SK-N-SH (cell line): Measurements from ENCODE around the gene TMEM240. TPM values are rescaled to one million over a fixed set of nuclear protein-coding genes. Genes with fewer than 3 reads are reported as not detected.

Experiments
- CTCF ChIA-PET: fragments of 300-600, 350-600 bp; formaldehyde crosslinking; extraction: SDS; loops from one replicate; lab custom pipeline; 2021; lab: Yijun Ruan, JAX
- POLR2A ChIA-PET: fragments of 350-600 bp; sonication (Branson Sonifier 250); formaldehyde crosslinking; extraction: SDS; loops from one replicate; lab custom pipeline; 2020; ENCODE audit warnings: antibody characterized with exemption, inconsistent platforms; lab: Yijun Ruan, JAX
- DNase-seq: peaks from one replicate; pipeline ENCODE4 v3.0.0; 2012
- H2AFZ ChIP-seq: fragments of 200-600 bp; sonication (generic); 2 replicates; pipeline ENCODE4 v1.8.1; 2016; ENCODE audit warnings: antibody characterized with exemption, mild to moderate bottlenecking, low read depth
- H3F3A ChIP-seq: fragments of 200-600 bp; sonication (generic); replicated peaks from 2 replicates; pipeline ENCODE3; 2016; ENCODE audit warnings: antibody characterized with exemption, mild to moderate bottlenecking; ENCODE audit not compliant: insufficient read depth
- H3K27ac ChIP-seq, 2 experiments: fragments of 200-500 bp in 1 of 2; fragments of 200-600 bp in 1 of 2; sonication (Bioruptor generic) in 1 of 2; sonication (generic), shearing (Covaris generic) in 1 of 2; 2 replicates each; pipeline versions ENCODE4 v1.5.1 to v1.6.1; 2014 to 2016; ENCODE audit warnings: low read depth in 2 of 2, inconsistent platforms in 1 of 2, low read length in 1 of 2, mild to moderate bottlenecking in 1 of 2, mixed read lengths in 1 of 2
- H3K27me3 ChIP-seq: fragments of 200-600 bp; sonication (generic), shearing (Covaris generic); 2 replicates; pipeline ENCODE4 v1.6.1; 2016; ENCODE audit warnings: mixed run types; ENCODE audit not compliant: insufficient read depth
- H3K36me3 ChIP-seq, 2 experiments: fragments of 200-500 bp in 1 of 2; fragments of 200-600 bp in 1 of 2; sonication (Bioruptor generic) in 1 of 2; sonication (generic) in 1 of 2; replicated peaks in 1 of 2; 2 replicates each; pipeline versions ENCODE3 to v1.5.1; 2014 to 2016; ENCODE audit warnings: low read length in 1 of 2, mild to moderate bottlenecking in 1 of 2; ENCODE audit not compliant: insufficient read depth in 2 of 2, control insufficient read depth in 1 of 2
- H3K4me1 ChIP-seq, 2 experiments: fragments of 200-500 bp in 1 of 2; fragments of 200-600 bp in 1 of 2; sonication (Bioruptor generic) in 1 of 2; sonication (generic), shearing (Covaris generic) in 1 of 2; 2 replicates each; pipeline versions ENCODE4 v1.5.1 to v1.6.1; 2014 to 2016; ENCODE audit warnings: low read depth in 1 of 2, low read length in 1 of 2, mixed run types in 1 of 2; ENCODE audit not compliant: insufficient read depth in 2 of 2, control insufficient read depth in 1 of 2
- H3K4me2 ChIP-seq: fragments of 200-600 bp; sonication (generic), shearing (Covaris generic); 2 replicates; pipeline ENCODE4 v1.6.1; 2017; ENCODE audit warnings: mixed run types
- H3K4me3 ChIP-seq, 2 experiments: fragments of 200-500 bp in 1 of 2; fragments of 200-600 bp in 1 of 2; sonication (Bioruptor generic) in 1 of 2; sonication (generic), shearing (Covaris generic) in 1 of 2; 2 replicates each; pipeline versions ENCODE4 v1.5.1 to v1.8.1; 2014 to 2016; ENCODE audit warnings: low read depth in 2 of 2, inconsistent platforms in 1 of 2, low read length in 1 of 2, mild to moderate bottlenecking in 1 of 2, mixed read lengths in 1 of 2, moderate library complexity in 1 of 2
- H3K79me2 ChIP-seq: fragments of 200-600 bp; sonication (generic); 2 replicates; pipeline ENCODE4 v1.8.1; 2017; ENCODE audit warnings: mild to moderate bottlenecking; ENCODE audit not compliant: insufficient read depth
- H3K9ac ChIP-seq: fragments of 200-600 bp; sonication (generic); 2 replicates; pipeline ENCODE4 v1.6.1; 2017; ENCODE audit warnings: mixed run types
- H3K9me2 ChIP-seq: fragments of 200-600 bp; sonication (generic); 2 replicates; pipeline ENCODE4 v1.6.1; 2017; ENCODE audit warnings: mixed run types
- H3K9me3 ChIP-seq: fragments of 200-600 bp; sonication (generic); 2 replicates; pipeline ENCODE4 v1.6.1; 2017; ENCODE audit warnings: mixed run types, mild to moderate bottlenecking, moderate library complexity
- H4K20me1 ChIP-seq: fragments of 200-600 bp; sonication (generic); 2 replicates; pipeline ENCODE4 v1.6.1; 2017; ENCODE audit warnings: mild to moderate bottlenecking, mixed run types; ENCODE audit not compliant: insufficient read depth
- ELF1 ChIP-seq: IDR thresholded peaks from 2 replicates; pipeline ENCODE4 v1.4.0; 2012
- EP300 ChIP-seq, 2 experiments: IDR thresholded peaks; 2 replicates each; pipeline versions ENCODE4 v1.4.0 to v1.6.1; 2012; ENCODE audit warnings: borderline replicate concordance in 1 of 2, low read depth in 1 of 2, low read length in 1 of 2
- FOSL2 ChIP-seq: IDR thresholded peaks from 2 replicates; pipeline ENCODE4 v1.4.0; 2012; ENCODE audit warnings: low read depth, mild to moderate bottlenecking, moderate library complexity, borderline replicate concordance
- FOXM1 ChIP-seq: IDR thresholded peaks from 2 replicates; pipeline ENCODE4 v1.4.0; 2012; ENCODE audit warnings: low read depth, mild to moderate bottlenecking
- GATA2 ChIP-seq: sonication (generic); formaldehyde crosslinking; IDR thresholded peaks from 2 replicates; pipeline ENCODE4 v1.5.0; 2020; ENCODE audit warnings: mild to moderate bottlenecking, missing genetic modification reagents
- MEF2A ChIP-seq: IDR thresholded peaks from 2 replicates; pipeline ENCODE4 v1.4.0; 2012; ENCODE audit warnings: low read depth, borderline replicate concordance
- MXI1 ChIP-seq: IDR thresholded peaks from 2 replicates; pipeline ENCODE4 v1.6.1; 2012; ENCODE audit warnings: mild to moderate bottlenecking, low read depth, low read length, improper control_type of control experiment
- RAD21 ChIP-seq: IDR thresholded peaks from 2 replicates; pipeline ENCODE4 v1.6.1; 2012; ENCODE audit warnings: mild to moderate bottlenecking, low read length
- RXRA ChIP-seq: IDR thresholded peaks from 2 replicates; pipeline ENCODE4 v1.4.0; 2012; ENCODE audit warnings: low read depth, mild to moderate bottlenecking, borderline replicate concordance
- SMC3 ChIP-seq: IDR thresholded peaks from 2 replicates; pipeline ENCODE4 v1.6.1; 2012; ENCODE audit warnings: low read depth, low read length, improper control_type of control experiment
- YY1 ChIP-seq: IDR thresholded peaks from 2 replicates; pipeline ENCODE4 v1.4.0; 2012; ENCODE audit warnings: low read depth, mild to moderate bottlenecking
- WGBS: methylation state at CpG from one replicate; pipeline ENCODE4 v1.1.6; 2017; ENCODE audit warnings: low lambda C conversion rate; 5-methylcytosine and 5-hydroxymethylcytosine counted together
- polyA plus RNA-seq, 3 experiments: library from polyadenylated mRNA; depleted of rRNA; stranded (reverse); fragments of >200 nt; gene quantifications; 2 replicates each; pipeline ENCODE4 v1.2.3, GENCODE V29; 2012
- TF ChIP-seq, protein P1 (sequence below): fragments of 200-600 bp; sonication (generic); IDR thresholded peaks from 2 replicates; pipeline ENCODE4 v1.6.1; 2017; ENCODE audit warnings: antibody characterized with exemption, mild to moderate bottlenecking, moderate library complexity
- TF ChIP-seq, protein P2 (sequence below): fragments of 150-350 bp; IDR thresholded peaks from 2 replicates; pipeline ENCODE4 v1.6.1; 2016; ENCODE audit warnings: mild to moderate bottlenecking, low read depth, low read length
- TF ChIP-seq, protein P3 (sequence below): IDR thresholded peaks from 2 replicates; pipeline ENCODE4 v1.4.0; 2012; ENCODE audit warnings: low read depth, borderline replicate concordance
- TF ChIP-seq, protein P4 (sequence below): IDR thresholded peaks from 2 replicates; pipeline ENCODE4; 2012

TMEM240 gene
- polyA plus RNA-seq, 1 of the 3 experiments (the other 2 are of a cell fraction), result 6.5 TPM

DNA sequence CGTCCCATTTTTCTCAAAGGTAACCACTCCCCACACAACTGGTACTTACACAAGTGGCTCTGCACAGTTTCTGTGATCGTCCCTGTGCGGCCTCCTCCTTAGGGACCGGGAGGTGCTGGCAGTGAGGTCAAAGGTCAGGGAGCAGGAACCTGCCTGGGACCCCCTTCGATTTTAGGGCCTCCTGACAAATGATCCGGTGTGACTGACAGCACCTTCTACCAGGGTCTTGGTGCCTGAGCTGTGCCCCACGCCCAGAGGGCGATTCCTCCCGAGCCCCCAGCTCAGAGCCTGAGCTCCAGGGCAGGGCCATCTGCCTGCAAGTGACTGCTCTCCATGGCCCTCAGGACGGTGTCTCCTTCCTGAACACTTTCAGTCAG is 11.8 kb upstream of the TMEM240 start (continued):
- TF ChIP-seq, protein P1, sequence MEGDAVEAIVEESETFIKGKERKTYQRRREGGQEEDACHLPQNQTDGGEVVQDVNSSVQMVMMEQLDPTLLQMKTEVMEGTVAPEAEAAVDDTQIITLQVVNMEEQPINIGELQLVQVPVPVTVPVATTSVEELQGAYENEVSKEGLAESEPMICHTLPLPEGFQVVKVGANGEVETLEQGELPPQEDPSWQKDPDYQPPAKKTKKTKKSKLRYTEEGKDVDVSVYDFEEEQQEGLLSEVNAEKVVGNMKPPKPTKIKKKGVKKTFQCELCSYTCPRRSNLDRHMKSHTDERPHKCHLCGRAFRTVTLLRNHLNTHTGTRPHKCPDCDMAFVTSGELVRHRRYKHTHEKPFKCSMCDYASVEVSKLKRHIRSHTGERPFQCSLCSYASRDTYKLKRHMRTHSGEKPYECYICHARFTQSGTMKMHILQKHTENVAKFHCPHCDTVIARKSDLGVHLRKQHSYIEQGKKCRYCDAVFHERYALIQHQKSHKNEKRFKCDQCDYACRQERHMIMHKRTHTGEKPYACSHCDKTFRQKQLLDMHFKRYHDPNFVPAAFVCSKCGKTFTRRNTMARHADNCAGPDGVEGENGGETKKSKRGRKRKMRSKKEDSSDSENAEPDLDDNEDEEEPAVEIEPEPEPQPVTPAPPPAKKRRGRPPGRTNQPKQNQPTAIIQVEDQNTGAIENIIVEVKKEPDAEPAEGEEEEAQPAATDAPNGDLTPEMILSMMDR, result no peak
- TF ChIP-seq RXRA (no peak), ELF1 (no peak), FOSL2 (no peak), EP300 (IDR thresholded peaks at IDR 0.05; ENCODE audit: borderline replicate concordance in 1 of 2, low read depth in 1 of 2, low read length in 1 of 2) (no peak), FOXM1 (no peak), MEF2A (no peak), MXI1 (no peak)

DNA sequence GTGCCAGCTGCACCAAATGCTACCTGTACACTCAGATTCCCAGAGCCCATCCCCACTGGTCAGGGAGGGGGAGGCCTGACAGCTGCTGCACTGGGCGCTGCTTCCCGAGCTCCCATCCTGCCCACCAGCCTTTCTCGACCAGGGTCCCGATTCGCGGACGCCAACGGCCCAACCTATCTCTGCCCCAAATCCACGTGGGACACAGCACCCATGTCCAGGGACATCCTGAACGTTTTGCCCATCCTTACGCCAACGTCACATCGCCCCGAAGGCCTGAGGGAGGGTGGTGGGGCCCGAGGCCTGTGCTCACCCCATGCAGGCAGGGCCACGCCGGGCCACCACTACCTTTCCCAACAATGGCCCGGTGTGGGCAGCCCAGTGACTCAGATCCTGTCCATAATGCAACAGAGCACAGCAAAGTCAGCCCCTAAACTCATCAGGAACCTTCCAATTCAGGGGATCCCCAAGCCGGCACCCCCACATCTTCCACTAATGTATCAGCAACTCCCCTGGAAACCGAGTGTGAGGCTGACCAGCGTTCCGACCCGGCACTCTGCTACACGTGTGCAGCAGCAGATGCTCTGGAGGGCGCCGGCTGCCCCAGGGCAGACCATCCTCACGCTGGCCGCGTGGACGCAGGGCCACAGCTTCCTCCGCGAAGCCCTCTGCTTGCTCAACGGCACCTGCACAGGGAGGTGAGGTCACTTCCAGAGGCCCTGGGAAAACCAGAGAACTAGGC is 11.3 kb upstream of the TMEM240 start:
- Histone ChIP-seq H3K9me3 (no peaks in the 10 kb centered on the region), H3K4me1 (peaks cover 0 to 5% of the 10 kb centered on the region in 2 experiments; a peak in 1 of 4 replicates), H3K36me3 (peaks cover 0 to 7% of the 10 kb centered on the region in 2 experiments), H3K9ac (no peak overlapping the region), H3F3A (no peaks in the 10 kb centered on the region), H3K27ac (no peak overlapping the region; a peak in 1 of 4 replicates), H3K4me2 (no peak overlapping the region), H3K9me2 (no peaks in the 10 kb centered on the region), H3K79me2 (peaks cover 64% of the 10 kb centered on the region), H2AFZ (no peak overlapping the region), H3K27me3 (no peaks in the 10 kb centered on the region), H3K4me3 (no peak overlapping the region), H4K20me1 (peaks cover 11% of the 10 kb centered on the region; the same call in 1 of the 2 replicates)
- DNase-seq, result no peak
- 87% methylated on average over 17 of the region's 33 CpGs for whole genome bisulfite sequencing
- TF ChIP-seq GATA2 (CRISPR knock-in tag), result no peak
- no peak for TF ChIP-seq RXRA
- TF ChIP-seq SMC3, result no peak
- TF ChIP-seq RAD21, result no peak
- TF ChIP-seq, protein P2, sequence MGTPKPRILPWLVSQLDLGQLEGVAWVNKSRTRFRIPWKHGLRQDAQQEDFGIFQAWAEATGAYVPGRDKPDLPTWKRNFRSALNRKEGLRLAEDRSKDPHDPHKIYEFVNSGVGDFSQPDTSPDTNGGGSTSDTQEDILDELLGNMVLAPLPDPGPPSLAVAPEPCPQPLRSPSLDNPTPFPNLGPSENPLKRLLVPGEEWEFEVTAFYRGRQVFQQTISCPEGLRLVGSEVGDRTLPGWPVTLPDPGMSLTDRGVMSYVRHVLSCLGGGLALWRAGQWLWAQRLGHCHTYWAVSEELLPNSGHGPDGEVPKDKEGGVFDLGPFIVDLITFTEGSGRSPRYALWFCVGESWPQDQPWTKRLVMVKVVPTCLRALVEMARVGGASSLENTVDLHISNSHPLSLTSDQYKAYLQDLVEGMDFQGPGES, result no peak
- TF ChIP-seq, protein P3, sequence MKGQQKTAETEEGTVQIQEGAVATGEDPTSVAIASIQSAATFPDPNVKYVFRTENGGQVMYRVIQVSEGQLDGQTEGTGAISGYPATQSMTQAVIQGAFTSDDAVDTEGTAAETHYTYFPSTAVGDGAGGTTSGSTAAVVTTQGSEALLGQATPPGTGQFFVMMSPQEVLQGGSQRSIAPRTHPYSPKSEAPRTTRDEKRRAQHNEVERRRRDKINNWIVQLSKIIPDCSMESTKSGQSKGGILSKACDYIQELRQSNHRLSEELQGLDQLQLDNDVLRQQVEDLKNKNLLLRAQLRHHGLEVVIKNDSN, result no peak
- no peak for TF ChIP-seq YY1
- TF ChIP-seq, protein P4, sequence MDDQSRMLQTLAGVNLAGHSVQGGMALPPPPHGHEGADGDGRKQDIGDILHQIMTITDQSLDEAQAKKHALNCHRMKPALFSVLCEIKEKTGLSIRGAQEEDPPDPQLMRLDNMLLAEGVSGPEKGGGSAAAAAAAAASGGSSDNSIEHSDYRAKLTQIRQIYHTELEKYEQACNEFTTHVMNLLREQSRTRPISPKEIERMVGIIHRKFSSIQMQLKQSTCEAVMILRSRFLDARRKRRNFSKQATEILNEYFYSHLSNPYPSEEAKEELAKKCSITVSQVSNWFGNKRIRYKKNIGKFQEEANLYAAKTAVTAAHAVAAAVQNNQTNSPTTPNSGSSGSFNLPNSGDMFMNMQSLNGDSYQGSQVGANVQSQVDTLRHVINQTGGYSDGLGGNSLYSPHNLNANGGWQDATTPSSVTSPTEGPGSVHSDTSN, result no peak
- POLR2A ChIA-PET, result no interaction called here
- CTCF ChIA-PET, result interaction anchor here (0.7 kb wide), 1 partner anchor 47 kb away, joined by 3 read pairs; no protein-coding TSS in a partner anchor
